ENCODE data around the gene GSK3B. TPM values are rescaled to one million over a fixed set of nuclear protein-coding genes. Genes with fewer than 3 reads are reported as not detected.

The GSK3B gene
- total and polyA plus RNA-seq, 10 of the 15 experiments (the other 5 are each of a cell fraction or from before 2014, with no cell fraction given), result 8.5 to 49.8 (median 25.5) TPM

GRCh38 chr3:119873646-119874045 is 220.6 kb downstream of the GSK3B start:
- DNase-seq (ENCODE audit: low read depth, low spot score), result no peak
- CTCF ChIA-PET, result no interaction called here
- BruUV-seq (replicated peaks), result no TSS peak
- intact Hi-C loops (cut with micrococcal nuclease; ENCODE audit: unreplicated experiment) (no loop called here), in situ Hi-C loops (cut with MboI) (no loop called here)
- Histone ChIP-seq H3K4me3 (no peak overlapping the region), H3K27ac (ENCODE audit: control insufficient read depth, insufficient read depth) (no peak overlapping the region), H3K9ac (ENCODE audit: control insufficient read depth, insufficient read depth, low read length) (no peak overlapping the region), H3K27me3 (replicated peaks in 1 of 2; ENCODE audit: control insufficient read depth in 2 of 2, insufficient read depth in 2 of 2, low read length in 1 of 2) (no peaks in the 10 kb centered on the region), H3K4me2 (ENCODE audit: control insufficient read depth, insufficient read depth) (no peak overlapping the region), H3K4me1 (ENCODE audit: control insufficient read depth, insufficient read depth, low read length) (peaks cover 6% of the 10 kb centered on the region; the same call in 1 of the 2 replicates), H3K36me3 (ENCODE audit: control insufficient read depth in 2 of 2, insufficient read depth in 2 of 2, low read length in 1 of 2) (peaks cover 0 to 2% of the 10 kb centered on the region in 2 experiments; a peak in 1 of 4 replicates), H3K9me3 (replicated peaks; ENCODE audit: control insufficient read depth, insufficient read depth, low read length) (no peaks in the 10 kb centered on the region), H4K20me1 (ENCODE audit: control insufficient read depth, insufficient read depth) (no peaks in the 10 kb centered on the region), H3K79me2 (ENCODE audit: control insufficient read depth, insufficient read depth, low read length) (no peaks in the 10 kb centered on the region), H2AFZ (ENCODE audit: control insufficient read depth, low read depth, low read length) (no peak overlapping the region)
- 76% methylated on average over 2 of the region's 2 CpGs for WGBS (ENCODE audit: insufficient coverage, insufficient replicate concordance, low lambda C conversion rate, missing lambda C conversion rate)
- SMC1A ChIA-PET (ENCODE audit: uncharacterized antibody, unreplicated experiment), result interaction anchor here (1.1 kb wide), 1 partner anchor 10 kb away, joined by 3 read pairs; no protein-coding TSS in a partner anchor
- POLR2A ChIA-PET, result no interaction called here
- ATAC-seq, result no peak
- TF ChIP-seq E2F4 (IDR thresholded peaks at IDR 0.05; ENCODE audit: low read depth, low read length) (no peak), BACH1 (IDR thresholded peaks at IDR 0.05; ENCODE audit: borderline replicate concordance) (no peak)
- FAIRE-seq, result no peak
- RAD21 ChIA-PET (ENCODE audit: unreplicated experiment), result no interaction called here

DNA sequence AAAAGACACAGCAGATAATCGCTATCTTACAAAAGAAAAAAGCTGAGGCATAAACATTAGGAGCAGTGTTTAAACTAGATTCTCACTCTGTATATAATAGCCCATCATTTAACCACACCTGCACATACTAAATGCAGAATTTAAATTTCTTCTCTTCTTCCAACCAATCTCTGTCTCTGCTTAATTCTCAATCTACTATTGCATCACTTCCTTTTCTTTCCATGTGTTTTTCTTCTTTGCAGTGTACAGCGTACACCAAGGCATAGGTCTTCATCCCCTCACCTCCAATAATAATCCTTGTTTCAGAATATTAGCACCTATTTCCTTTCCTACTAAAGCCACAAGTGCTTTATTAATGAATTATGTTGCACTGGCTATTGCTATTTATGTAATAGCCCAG is 221.5 kb downstream of the GSK3B start:
- ChIA-PET SMC1A (ENCODE audit: uncharacterized antibody, unreplicated experiment) (no interaction called here), RAD21 (ENCODE audit: unreplicated experiment) (no interaction called here), POLR2A (no interaction called here), CTCF (no interaction called here)
- FAIRE-seq (no peak), ATAC-seq (no peak), DNase-seq (ENCODE audit: low read depth, low spot score) (no peak)
- BruUV-seq (replicated peaks), result no TSS peak
- Histone ChIP-seq H3K4me1 (ENCODE audit: control insufficient read depth, insufficient read depth, low read length) (peaks cover 6% of the 10 kb centered on the region; the same call in 1 of the 2 replicates), H3K36me3 (ENCODE audit: control insufficient read depth in 2 of 2, insufficient read depth in 2 of 2, low read length in 1 of 2) (peaks cover 0 to 2% of the 10 kb centered on the region in 2 experiments; a peak in 1 of 4 replicates), H3K9ac (ENCODE audit: control insufficient read depth, insufficient read depth, low read length) (no peak overlapping the region), H3K4me3 (no peak overlapping the region), H3K27me3 (replicated peaks in 1 of 2; ENCODE audit: control insufficient read depth in 2 of 2, insufficient read depth in 2 of 2, low read length in 1 of 2) (no peaks in the 10 kb centered on the region), H3K79me2 (ENCODE audit: control insufficient read depth, insufficient read depth, low read length) (no peaks in the 10 kb centered on the region), H3K9me3 (replicated peaks; ENCODE audit: control insufficient read depth, insufficient read depth, low read length) (no peaks in the 10 kb centered on the region), H4K20me1 (ENCODE audit: control insufficient read depth, insufficient read depth) (no peaks in the 10 kb centered on the region), H3K4me2 (ENCODE audit: control insufficient read depth, insufficient read depth) (no peak overlapping the region), H3K27ac (ENCODE audit: control insufficient read depth, insufficient read depth) (no peak overlapping the region), H2AFZ (ENCODE audit: control insufficient read depth, low read depth, low read length) (no peak overlapping the region)
- TF ChIP-seq ASH2L (IDR thresholded peaks at IDR 0.05; ENCODE audit: borderline replicate concordance, low read depth) (no peak), HDAC6 (IDR thresholded peaks at IDR 0.05; ENCODE audit: unreplicated experiment) (no peak), TAF1 (IDR thresholded peaks at IDR 0.05; ENCODE audit: borderline replicate concordance, low read depth, low read length) (no peak)
- WGBS (ENCODE audit: insufficient coverage, insufficient replicate concordance, low lambda C conversion rate, missing lambda C conversion rate), result 97% methylated on average over 2 of the region's 2 CpGs
- intact Hi-C loops (cut with micrococcal nuclease; ENCODE audit: unreplicated experiment) (no loop called here), in situ Hi-C loops (cut with MboI) (no loop called here)
